A549 (cell line): Measurements from ENCODE around the gene MCM5.

Experiments
- CTCF ChIP-seq: fragments of >200 bp; sonication (Bioruptor Twin); formaldehyde crosslinking; IDR thresholded peaks from 3 replicates; pipeline ENCODE4 v1.5.1; 2016
- EP300 ChIP-seq, 2 experiments: fragments of >200 bp; sonication (Bioruptor Twin); formaldehyde crosslinking; IDR thresholded peaks; 2 replicates in 1 of 2; 3 replicates in 1 of 2; pipeline ENCODE4 v1.6.1; 2016 to 2017
- JUNB ChIP-seq: fragments of >200 bp; sonication (Bioruptor Twin); formaldehyde crosslinking; IDR thresholded peaks from 2 replicates; pipeline ENCODE4 v1.6.1; 2016
- KDM1A ChIP-seq: fragments of 200-600 bp; sonication (generic); IDR thresholded peaks from 2 replicates; pipeline ENCODE4 v1.6.1; 2016; ENCODE audit warnings: low read depth, mild to moderate bottlenecking
- MAZ ChIP-seq: fragments of 150-350 bp; IDR thresholded peaks from 2 replicates; pipeline ENCODE4 v1.6.1; 2014; ENCODE audit warnings: antibody characterized with exemption, low read depth, low read length, borderline replicate concordance
- PBX3 ChIP-seq: IDR thresholded peaks from 2 replicates; pipeline ENCODE4 v1.6.1; 2012
- POLR2A ChIP-seq: IDR thresholded peaks from 2 replicates; pipeline ENCODE4 v1.6.1; 2012; ENCODE audit warnings: mild to moderate bottlenecking, low read length
- SMC3 ChIP-seq: fragments of >200 bp; sonication (Bioruptor Twin); formaldehyde crosslinking; IDR thresholded peaks from 3 replicates; pipeline ENCODE4 v1.6.1; 2018; ENCODE audit warnings: inconsistent platforms

GRCh38 chr22:35367331-35367886, 32.5 kb upstream of the MCM5 start:
- no peak for TF ChIP-seq SMC3
- no peak for TF ChIP-seq CTCF
- TF ChIP-seq EP300 (IDR thresholded peaks at IDR 0.05): no peak
- TF ChIP-seq JUNB: no peak
- no peak for TF ChIP-seq PBX3
- TF ChIP-seq POLR2A: no peak
- no peak for TF ChIP-seq MAZ
- TF ChIP-seq KDM1A: no peak
